ENCODE measurements around the gene CNKSR3.

The CNKSR3 gene

DNA sequence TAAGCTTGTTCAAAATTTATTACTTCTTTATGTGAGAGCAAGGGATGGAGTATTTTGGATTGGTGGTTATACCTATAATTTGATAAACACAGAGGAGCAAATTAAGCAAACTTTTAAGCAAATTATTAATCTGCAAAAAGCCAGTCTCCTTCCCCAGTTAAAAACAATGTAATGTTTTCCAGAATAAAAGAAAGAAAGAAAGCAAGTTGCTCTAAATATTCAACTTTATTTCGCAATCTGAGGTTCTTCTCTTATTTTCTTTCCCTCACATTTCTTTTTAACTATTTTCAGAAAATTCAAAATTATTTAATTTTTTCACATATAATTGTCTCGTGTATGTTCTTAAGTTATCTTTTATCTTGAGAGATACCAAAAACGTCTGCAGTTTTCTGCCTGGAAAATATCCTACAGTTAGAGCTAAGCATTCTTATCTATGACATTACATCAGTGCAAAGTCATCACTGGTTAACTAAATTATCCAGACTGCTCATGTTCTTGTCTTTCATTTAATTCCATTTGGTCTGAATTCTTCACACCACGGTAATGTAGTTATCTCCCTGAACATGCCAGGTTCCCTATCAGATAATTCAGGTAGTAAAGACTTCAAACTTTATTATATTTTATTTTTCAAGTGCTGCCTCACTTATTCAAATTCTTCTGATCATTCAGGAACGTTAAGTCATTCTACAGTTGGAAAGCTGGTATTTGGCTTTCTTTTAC, 3.3 kb upstream of the CNKSR3 start:
- Histone ChIP-seq H3K4me1 (ENCODE audit: control insufficient read depth, insufficient read depth, low read length) (no peaks in the 10 kb centered on the region), H3K27me3 (ENCODE audit: control insufficient read depth, insufficient read depth, low read length) (peaks cover 2% of the 10 kb centered on the region; the same call in 1 of the 2 replicates), H3K36me3 (ENCODE audit: control insufficient read depth, insufficient read depth, low read length) (no peaks in the 10 kb centered on the region), H3K9me3 (ENCODE audit: control insufficient read depth, insufficient read depth, low read length) (no peaks in the 10 kb centered on the region), H3K27ac (ENCODE audit: low read length) (no peak overlapping the region), H3K4me3 (ENCODE audit: low read length) (no peak overlapping the region)
- no peak for DNase-seq (ENCODE audit: low read depth, low spot score)
- 100% methylated on average over 2 of the region's 5 CpGs for WGBS (ENCODE audit: insufficient coverage, insufficient read length)

- Histone ChIP-seq H3K9me3 (ENCODE audit: control insufficient read depth, insufficient read depth, low read length) (no peaks in the 10 kb centered on the region), H3K27ac (ENCODE audit: low read length) (no peak overlapping the region), H3K4me3 (ENCODE audit: low read length) (no peak overlapping the region), H3K27me3 (ENCODE audit: control insufficient read depth, insufficient read depth, low read length) (peaks cover 13% of the 10 kb centered on the region; the same call in 1 of the 2 replicates), H3K36me3 (ENCODE audit: control insufficient read depth, insufficient read depth, low read length) (no peaks in the 10 kb centered on the region), H3K4me1 (ENCODE audit: control insufficient read depth, insufficient read depth, low read length) (no peaks in the 10 kb centered on the region)
- WGBS (ENCODE audit: insufficient coverage, insufficient read length), result no CpG with 5 or more reads among the region's 1 CpG
- no peak for DNase-seq (ENCODE audit: low read depth, low spot score)
Observed at GRCh38 chr6:154512201-154512600, 1.7 kb upstream of the CNKSR3 start.

- DNase-seq (ENCODE audit: low read depth, low spot score), result no peak
- H3K27me3 ChIP-seq (ENCODE audit: control insufficient read depth, insufficient read depth, low read length), result peaks cover 13% of the 10 kb centered on the region; the same call in 1 of the 2 replicates
- WGBS (ENCODE audit: insufficient coverage, insufficient read length), result no CpG with 5 or more reads among the region's 7 CpGs
- no peaks in the 10 kb centered on the region for H3K9me3 ChIP-seq (ENCODE audit: control insufficient read depth, insufficient read depth, low read length)
- no peaks in the 10 kb centered on the region for H3K36me3 ChIP-seq (ENCODE audit: control insufficient read depth, insufficient read depth, low read length)
- no peaks in the 10 kb centered on the region for H3K4me1 ChIP-seq (ENCODE audit: control insufficient read depth, insufficient read depth, low read length)
- H3K27ac ChIP-seq (ENCODE audit: low read length), result no peak overlapping the region
- H3K4me3 ChIP-seq (ENCODE audit: low read length), result no peak overlapping the region
Observed at GRCh38 chr6:154511791-154512190, 1.3 kb upstream of the CNKSR3 start.

DNA sequence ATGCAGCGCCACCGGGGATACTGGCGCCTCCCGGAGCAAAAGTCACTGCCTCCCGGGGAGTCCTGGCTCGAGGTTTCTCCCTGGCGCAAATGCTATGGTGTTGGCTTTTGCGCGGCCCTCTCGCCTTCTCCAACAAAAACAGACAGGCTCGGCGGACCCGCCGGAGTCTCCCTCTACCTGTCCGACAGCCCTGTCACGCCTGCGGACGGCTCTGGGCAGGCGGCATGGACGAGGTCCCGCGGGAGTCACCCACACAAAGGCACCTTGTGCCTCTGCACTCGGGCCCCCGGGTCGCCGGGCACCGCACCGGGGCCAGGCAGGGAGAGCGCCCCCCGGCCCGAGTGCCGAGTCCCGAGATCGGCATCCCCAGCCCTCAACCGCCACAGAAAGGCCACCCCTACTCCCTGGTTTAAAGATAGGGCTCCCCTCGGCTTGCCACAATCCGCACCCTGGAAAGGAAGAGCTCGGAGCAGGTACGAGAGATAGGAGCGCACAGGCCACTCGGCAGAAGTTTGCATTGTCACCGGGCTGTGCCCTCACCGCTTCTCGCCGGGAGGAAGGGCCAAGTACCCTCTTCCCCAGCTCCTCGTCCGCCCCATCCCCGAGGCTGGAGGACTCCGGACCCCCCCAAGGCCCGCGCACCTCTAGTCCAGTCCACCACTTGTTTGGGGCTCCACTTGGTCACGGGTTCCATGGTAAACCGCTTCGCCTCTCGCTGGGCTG, 903 bp downstream of the CNKSR3 start:
- no peaks in the 10 kb centered on the region for H3K9me3 ChIP-seq (ENCODE audit: control insufficient read depth, insufficient read depth, low read length)
- no CpG with 5 or more reads among the region's 55 CpGs for WGBS (ENCODE audit: insufficient coverage, insufficient read length)
- no peaks in the 10 kb centered on the region for H3K36me3 ChIP-seq (ENCODE audit: control insufficient read depth, insufficient read depth, low read length)
- no peak overlapping the region for H3K27ac ChIP-seq (ENCODE audit: low read length)
- peaks cover 15% of the 10 kb centered on the region; the same call in 1 of the 2 replicates for H3K27me3 ChIP-seq (ENCODE audit: control insufficient read depth, insufficient read depth, low read length)
- peak overlapping the region; percentile 54; the same call in 1 of the 2 replicates for H3K4me3 ChIP-seq (ENCODE audit: low read length)
- no peaks in the 10 kb centered on the region for H3K4me1 ChIP-seq (ENCODE audit: control insufficient read depth, insufficient read depth, low read length)
- DNase-seq (ENCODE audit: low read depth, low spot score), result no peak

DNA sequence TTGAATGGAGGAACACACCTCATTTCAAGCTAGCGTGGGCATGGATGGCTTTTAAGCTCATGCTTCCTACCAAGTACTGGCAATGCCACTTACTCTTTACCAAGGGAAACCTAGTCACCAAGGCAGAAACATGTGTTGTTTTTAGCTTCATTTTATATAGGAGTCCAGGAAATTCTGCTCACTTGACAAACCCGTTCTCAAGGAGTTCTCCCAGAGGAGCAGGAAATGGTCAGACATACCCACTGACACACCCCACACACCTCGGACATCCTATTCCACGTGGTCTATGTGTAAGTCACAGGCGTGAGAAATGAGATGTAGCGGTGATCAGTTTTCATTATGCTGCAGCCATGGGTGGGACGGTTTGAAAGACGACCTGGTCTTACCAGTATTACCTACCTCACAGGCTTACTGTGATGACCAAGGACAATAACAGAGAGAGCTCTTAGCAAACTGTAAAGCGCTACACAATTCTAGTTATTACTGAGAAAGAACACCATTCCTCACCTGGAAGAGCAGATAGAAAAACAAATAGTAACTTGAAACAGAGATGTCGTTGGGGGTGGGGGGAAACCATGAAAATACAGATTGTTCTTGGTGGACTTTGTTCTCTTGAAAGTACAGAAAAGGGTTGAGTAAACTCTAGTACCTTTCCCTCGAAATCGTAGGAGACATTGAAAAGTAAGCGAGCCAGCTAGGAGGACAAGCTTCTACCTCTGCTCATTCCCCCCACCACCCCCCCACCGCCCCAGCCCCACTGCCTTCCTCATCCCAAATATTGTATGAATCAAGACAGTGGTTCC, 1.7 kb downstream of the CNKSR3 start:
- Histone ChIP-seq H3K27ac (ENCODE audit: low read length) (no peak overlapping the region), H3K36me3 (ENCODE audit: control insufficient read depth, insufficient read depth, low read length) (no peaks in the 10 kb centered on the region), H3K9me3 (ENCODE audit: control insufficient read depth, insufficient read depth, low read length) (no peaks in the 10 kb centered on the region), H3K4me1 (ENCODE audit: control insufficient read depth, insufficient read depth, low read length) (no peaks in the 10 kb centered on the region), H3K4me3 (ENCODE audit: low read length) (peak overlapping the region; percentile 54; the same call in 1 of the 2 replicates), H3K27me3 (ENCODE audit: control insufficient read depth, insufficient read depth, low read length) (peaks cover 15% of the 10 kb centered on the region; the same call in 1 of the 2 replicates)
- DNase-seq (ENCODE audit: low read depth, low spot score), result no peak
- WGBS (ENCODE audit: insufficient coverage, insufficient read length), result no CpG with 5 or more reads among the region's 14 CpGs

DNA sequence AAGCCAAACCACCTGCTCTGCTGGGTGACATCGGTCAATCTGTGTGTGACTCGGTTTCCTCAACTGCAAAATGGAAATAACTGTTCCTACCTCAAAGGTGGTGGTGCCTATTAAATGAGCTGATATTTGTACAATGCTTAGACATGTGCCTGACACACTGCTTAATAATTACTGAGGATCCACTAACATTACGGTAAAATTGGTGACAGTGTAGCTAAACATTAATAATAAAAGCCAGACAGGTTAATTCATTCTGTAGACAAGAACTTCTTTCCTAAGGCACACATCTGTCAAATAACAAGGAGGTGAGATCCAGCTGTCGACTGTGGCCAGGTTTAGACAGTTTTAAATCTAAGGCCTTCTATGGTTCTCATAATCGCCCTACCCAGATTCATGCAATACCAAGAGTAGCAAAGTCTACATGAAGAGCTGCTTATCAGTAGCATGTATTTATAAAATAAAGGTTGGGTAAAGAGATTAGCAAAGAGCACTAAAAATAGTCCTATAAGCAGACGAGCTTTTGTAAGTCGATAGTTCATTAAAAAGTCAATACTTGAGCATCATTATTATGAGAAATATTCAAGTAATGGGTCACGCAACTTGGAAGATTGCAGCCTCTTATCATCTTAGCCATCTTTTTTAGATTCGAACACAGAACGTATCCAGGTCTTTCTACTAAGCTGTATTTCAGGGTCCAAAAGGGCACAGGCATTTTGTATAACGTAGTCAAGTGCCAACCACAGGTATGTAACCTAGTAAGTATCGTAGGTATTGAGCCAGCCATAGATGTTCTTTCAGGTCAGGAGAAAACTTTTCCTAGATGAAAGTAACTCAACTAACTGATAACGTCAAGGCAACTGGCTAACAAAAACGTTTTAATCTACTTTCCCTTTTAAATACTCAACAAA, 3.2 kb downstream of the CNKSR3 start:
- H3K27me3 ChIP-seq (ENCODE audit: control insufficient read depth, insufficient read depth, low read length), result peaks cover 15% of the 10 kb centered on the region
- no peak overlapping the region for H3K4me3 ChIP-seq (ENCODE audit: low read length)
- no peak for DNase-seq (ENCODE audit: low read depth, low spot score)
- H3K4me1 ChIP-seq (ENCODE audit: control insufficient read depth, insufficient read depth, low read length), result no peaks in the 10 kb centered on the region
- 100% methylated on average over 2 of the region's 14 CpGs for WGBS (ENCODE audit: insufficient coverage, insufficient read length)
- no peaks in the 10 kb centered on the region for H3K36me3 ChIP-seq (ENCODE audit: control insufficient read depth, insufficient read depth, low read length)
- H3K9me3 ChIP-seq (ENCODE audit: control insufficient read depth, insufficient read depth, low read length), result no peaks in the 10 kb centered on the region
- no peak overlapping the region for H3K27ac ChIP-seq (ENCODE audit: low read length)

DNA sequence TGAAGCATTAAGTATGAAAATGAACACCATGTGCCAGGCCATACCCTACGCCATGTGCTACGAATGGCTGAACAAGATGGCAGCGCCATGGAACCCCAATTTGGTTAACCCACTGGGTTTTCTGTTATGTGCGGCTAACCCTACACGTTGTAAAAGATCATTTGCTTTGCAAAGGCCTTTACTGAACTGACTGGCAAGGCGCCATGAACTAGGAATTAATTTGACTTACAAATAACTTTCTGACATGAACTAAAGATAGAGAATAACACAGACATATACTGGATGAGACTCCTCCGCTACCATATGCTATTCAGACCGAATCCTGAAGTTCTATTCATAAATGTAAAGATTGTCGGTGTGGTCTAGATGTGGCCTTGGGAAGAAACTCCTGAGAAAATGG, 3.9 kb downstream of the CNKSR3 start:
- no peak for DNase-seq (ENCODE audit: low read depth, low spot score)
- Histone ChIP-seq H3K27ac (ENCODE audit: low read length) (no peak overlapping the region), H3K4me3 (ENCODE audit: low read length) (no peak overlapping the region), H3K27me3 (ENCODE audit: control insufficient read depth, insufficient read depth, low read length) (peaks cover 15% of the 10 kb centered on the region), H3K36me3 (ENCODE audit: control insufficient read depth, insufficient read depth, low read length) (no peaks in the 10 kb centered on the region), H3K4me1 (ENCODE audit: control insufficient read depth, insufficient read depth, low read length) (no peaks in the 10 kb centered on the region), H3K9me3 (ENCODE audit: control insufficient read depth, insufficient read depth, low read length) (no peaks in the 10 kb centered on the region)
- no CpG with 5 or more reads among the region's 9 CpGs for WGBS (ENCODE audit: insufficient coverage, insufficient read length)

GRCh38 chr6:154506108-154506507, 4.4 kb downstream of the CNKSR3 start:
- H3K4me1 ChIP-seq (ENCODE audit: control insufficient read depth, insufficient read depth, low read length), result no peaks in the 10 kb centered on the region
- DNase-seq (ENCODE audit: low read depth, low spot score), result no peak
- no peak overlapping the region for H3K4me3 ChIP-seq (ENCODE audit: low read length)
- H3K27ac ChIP-seq (ENCODE audit: low read length), result no peak overlapping the region
- no peaks in the 10 kb centered on the region for H3K36me3 ChIP-seq (ENCODE audit: control insufficient read depth, insufficient read depth, low read length)
- H3K9me3 ChIP-seq (ENCODE audit: control insufficient read depth, insufficient read depth, low read length), result no peaks in the 10 kb centered on the region
- H3K27me3 ChIP-seq (ENCODE audit: control insufficient read depth, insufficient read depth, low read length), result peaks cover 15% of the 10 kb centered on the region

GRCh38 chr6:154504865-154505449, 5.5 kb downstream of the CNKSR3 start:
- H3K27me3 ChIP-seq (ENCODE audit: control insufficient read depth, insufficient read depth, low read length), result peaks cover 15% of the 10 kb centered on the region
- H3K4me1 ChIP-seq (ENCODE audit: control insufficient read depth, insufficient read depth, low read length), result no peaks in the 10 kb centered on the region
- no peak overlapping the region for H3K4me3 ChIP-seq (ENCODE audit: low read length)
- H3K36me3 ChIP-seq (ENCODE audit: control insufficient read depth, insufficient read depth, low read length), result no peaks in the 10 kb centered on the region
- no CpG with 5 or more reads among the region's 5 CpGs for WGBS (ENCODE audit: insufficient coverage, insufficient read length)
- no peak overlapping the region for H3K27ac ChIP-seq (ENCODE audit: low read length)
- DNase-seq (ENCODE audit: low read depth, low spot score), result no peak
- no peaks in the 10 kb centered on the region for H3K9me3 ChIP-seq (ENCODE audit: control insufficient read depth, insufficient read depth, low read length)

Measured in iPS DF 6.9 (cell line).